Activated CD4-positive, alpha-beta memory T cell treated with anti-CD3 and anti-CD28 coated beads, Interleukin-2, amount 10 ng/mL, durations not matched to agents 7 days and 5 days (primary cell): Measurements from ENCODE around the gene LHX1. TPM values are rescaled to one million over a fixed set of nuclear protein-coding genes. Genes with fewer than 3 reads are reported as not detected.

ENCODE experiments used
- CTCF ChIA-PET: fragments of 350-600 bp; sonication (Branson Sonifier 250); formaldehyde crosslinking; loops from one replicate; lab custom pipeline; 2021; ENCODE audit warnings: antibody characterized with exemption, inconsistent platforms; lab: Charles Lee
- POLR2A ChIA-PET: fragments of 350-600 bp; sonication (Branson Sonifier 250); formaldehyde crosslinking; loops from one replicate; lab custom pipeline; 2021; ENCODE audit warnings: antibody characterized with exemption; lab: Charles Lee
- DNase-seq: peaks from one replicate; pipeline ENCODE4 v3.0.0-alpha.2; 2020
- H3K27ac Mint-ChIP-seq: one replicate; pipeline ENCODE4 v1.8.0; 2021; ENCODE audit warnings: mild to moderate bottlenecking, mixed read lengths
- H3K27me3 Mint-ChIP-seq: one replicate; pipeline ENCODE4 v1.8.0; 2021; ENCODE audit warnings: mixed read lengths
- H3K36me3 Mint-ChIP-seq: one replicate; pipeline ENCODE4 v1.8.0; 2021; ENCODE audit warnings: low read depth, mixed read lengths
- H3K4me1 Mint-ChIP-seq: one replicate; pipeline ENCODE4 v1.8.0; 2021; ENCODE audit warnings: mixed read lengths
- H3K4me3 Mint-ChIP-seq: one replicate; pipeline ENCODE4 v1.8.0; 2021; ENCODE audit warnings: mild to moderate bottlenecking, mixed read lengths
- H3K9me3 Mint-ChIP-seq: one replicate; pipeline ENCODE4 v1.8.0; 2021; ENCODE audit warnings: mixed read lengths
- total RNA-seq, 2 experiments: library from RNA; stranded (reverse); gene quantifications; one replicate each; pipeline ENCODE4 v1.2.3, GENCODE V29; 2021

LHX1 gene
- under 1 TPM; 0.18 TPM for total RNA-seq

GRCh38 chr17:36937001-36937958 is at the start of gene LHX1:
Gene LHX1 (plus strand): TSS chr17:36937475. CDS start chr17:36938198, 723 bp downstream.
- H3K36me3 Mint-ChIP-seq = peaks cover 20% of the 10 kb centered on the region
- H3K9me3 Mint-ChIP-seq = no peaks in the 10 kb centered on the region
- H3K27me3 Mint-ChIP-seq = peaks cover 89% of the 10 kb centered on the region
- H3K4me3 Mint-ChIP-seq = peak within 1 kb of the TSS; percentile 53
- CTCF ChIA-PET = interaction anchor here (0.6 kb wide), 1 partner anchor 32 kb away, joined by 3 read pairs; no protein-coding TSS in a partner anchor
- no peak for DNase-seq
- peak within 1 kb of the TSS; percentile 61 for H3K27ac Mint-ChIP-seq
- peaks cover 63% of the 10 kb centered on the region for H3K4me1 Mint-ChIP-seq
- POLR2A ChIA-PET = interaction anchor here (2.1 kb wide), 1 partner anchor 11 kb away, joined by 10 read pairs; the partner anchor contains the start of gene AATF

- Mint-ChIP-seq H3K4me3 (no peak overlapping the region), H3K27ac (no peak overlapping the region), H3K4me1 (no peaks in the 10 kb centered on the region), H3K9me3 (no peaks in the 10 kb centered on the region), H3K27me3 (peaks cover 26% of the 10 kb centered on the region), H3K36me3 (no peaks in the 10 kb centered on the region)
- ChIA-PET CTCF (no interaction called here), POLR2A (no interaction called here)
- DNase-seq = no peak
Observed at GRCh38 chr17:36888236-36888951, 48.9 kb upstream of the LHX1 start.

GRCh38 chr17:36889770-36890349 is 47.4 kb upstream of the LHX1 start:
- no peak overlapping the region for H3K4me3 Mint-ChIP-seq

GRCh38 chr17:36890398-36891168 is 46.7 kb upstream of the LHX1 start:
- Mint-ChIP-seq H3K9me3 (no peaks in the 10 kb centered on the region), H3K27ac (no peak overlapping the region), H3K27me3 (peaks cover 22% of the 10 kb centered on the region), H3K4me3 (no peak overlapping the region), H3K4me1 (no peaks in the 10 kb centered on the region), H3K36me3 (no peaks in the 10 kb centered on the region)
- ChIA-PET CTCF (no interaction called here), POLR2A (no interaction called here)
- no peak for DNase-seq

More at GRCh38 chr17:36889770-36890349, 47.4 kb upstream of the LHX1 start:
- peaks cover 23% of the 10 kb centered on the region for H3K27me3 Mint-ChIP-seq
- no peaks in the 10 kb centered on the region for H3K36me3 Mint-ChIP-seq
- ChIA-PET POLR2A (no interaction called here), CTCF (no interaction called here)
- no peak for DNase-seq
- no peaks in the 10 kb centered on the region for H3K9me3 Mint-ChIP-seq
- H3K4me1 Mint-ChIP-seq = no peaks in the 10 kb centered on the region
- H3K27ac Mint-ChIP-seq = no peak overlapping the region

GRCh38 chr17:36892112-36892838 is 45.0 kb upstream of the LHX1 start:
- DNase-seq = no peak
- H3K9me3 Mint-ChIP-seq = no peaks in the 10 kb centered on the region
- ChIA-PET CTCF (interaction anchor here (1.1 kb wide), 1 partner anchor 348 kb away, joined by 3 read pairs; no protein-coding TSS in a partner anchor), POLR2A (no interaction called here)
- no peaks in the 10 kb centered on the region for H3K36me3 Mint-ChIP-seq
- H3K4me1 Mint-ChIP-seq = no peaks in the 10 kb centered on the region
- no peak overlapping the region for H3K27ac Mint-ChIP-seq
- no peak overlapping the region for H3K4me3 Mint-ChIP-seq
- peaks cover 18% of the 10 kb centered on the region for H3K27me3 Mint-ChIP-seq

- H3K27me3 Mint-ChIP-seq = peaks cover 8% of the 10 kb centered on the region
- ChIA-PET CTCF (no interaction called here), POLR2A (no interaction called here)
- no peak for DNase-seq
- no peak overlapping the region for H3K27ac Mint-ChIP-seq
- H3K9me3 Mint-ChIP-seq = no peaks in the 10 kb centered on the region
- no peaks in the 10 kb centered on the region for H3K4me1 Mint-ChIP-seq
- no peak overlapping the region for H3K4me3 Mint-ChIP-seq
- no peaks in the 10 kb centered on the region for H3K36me3 Mint-ChIP-seq
Observed at GRCh38 chr17:36894177-36894576, 43.1 kb upstream of the LHX1 start.

GRCh38 chr17:36894925-36895324 is 42.4 kb upstream of the LHX1 start:
- Mint-ChIP-seq H3K4me1 (no peaks in the 10 kb centered on the region), H3K36me3 (no peaks in the 10 kb centered on the region), H3K9me3 (no peaks in the 10 kb centered on the region), H3K4me3 (no peak overlapping the region), H3K27ac (no peak overlapping the region), H3K27me3 (peaks cover 7% of the 10 kb centered on the region)
- DNase-seq = no peak
- CTCF ChIA-PET = interaction anchor here (0.6 to 1.2 kb wide), 2 partner anchors 207 to 269 kb away, joined by 3 to 6 read pairs; no protein-coding TSS in a partner anchor
- POLR2A ChIA-PET = no interaction called here

GRCh38 chr17:36899250-36900159 is 37.8 kb upstream of the LHX1 start:
- ChIA-PET POLR2A (no interaction called here), CTCF (no interaction called here)
- H3K4me1 Mint-ChIP-seq = no peaks in the 10 kb centered on the region
- H3K36me3 Mint-ChIP-seq = no peaks in the 10 kb centered on the region
- H3K27ac Mint-ChIP-seq = no peak overlapping the region
- DNase-seq = no peak
- no peak overlapping the region for H3K4me3 Mint-ChIP-seq
- no peaks in the 10 kb centered on the region for H3K9me3 Mint-ChIP-seq
- peaks cover 19% of the 10 kb centered on the region for H3K27me3 Mint-ChIP-seq

GRCh38 chr17:36900160-36900512 is 37.1 kb upstream of the LHX1 start:
- no peaks in the 10 kb centered on the region for H3K9me3 Mint-ChIP-seq
- H3K27ac Mint-ChIP-seq = no peak overlapping the region
- no peaks in the 10 kb centered on the region for H3K4me1 Mint-ChIP-seq
- H3K36me3 Mint-ChIP-seq = no peaks in the 10 kb centered on the region
- H3K27me3 Mint-ChIP-seq = peaks cover 17% of the 10 kb centered on the region
- CTCF ChIA-PET = no interaction called here
- DNase-seq = no peak
- POLR2A ChIA-PET = no interaction called here
- no peak overlapping the region for H3K4me3 Mint-ChIP-seq

GRCh38 chr17:36901506-36901905 is 35.8 kb upstream of the LHX1 start:
- H3K9me3 Mint-ChIP-seq = no peaks in the 10 kb centered on the region
- ChIA-PET CTCF (no interaction called here), POLR2A (no interaction called here)
- H3K4me1 Mint-ChIP-seq = no peaks in the 10 kb centered on the region
- DNase-seq = no peak
- H3K4me3 Mint-ChIP-seq = no peak overlapping the region
- no peaks in the 10 kb centered on the region for H3K36me3 Mint-ChIP-seq
- no peak overlapping the region for H3K27ac Mint-ChIP-seq
- H3K27me3 Mint-ChIP-seq = peaks cover 13% of the 10 kb centered on the region

- no peaks in the 10 kb centered on the region for H3K4me1 Mint-ChIP-seq
- H3K27ac Mint-ChIP-seq = no peak overlapping the region
- CTCF ChIA-PET = no interaction called here
- peaks cover 30% of the 10 kb centered on the region for H3K27me3 Mint-ChIP-seq
- POLR2A ChIA-PET = no interaction called here
- no peaks in the 10 kb centered on the region for H3K9me3 Mint-ChIP-seq
- no peaks in the 10 kb centered on the region for H3K36me3 Mint-ChIP-seq
- H3K4me3 Mint-ChIP-seq = no peak overlapping the region
- DNase-seq = no peak
Observed at GRCh38 chr17:36907407-36907806, 29.9 kb upstream of the LHX1 start.
